MCF 10A (cell line): Measurements from ENCODE around the gene NRXN3. TPM values are rescaled to one million over a fixed set of nuclear protein-coding genes. Genes with fewer than 3 reads are reported as not detected.

Source experiments
- BruUV-seq: library from RNA; stranded (reverse); fragments of 400-500 nt; replicated peaks from 2 replicates; lab custom pipeline; 2021; lab: Mats Ljungman, UMichigan
- CTCF ChIA-PET: fragments of 300-600 bp; sonication (Branson Sonifier 250); formaldehyde crosslinking; extraction: SDS; loops from one replicate; lab custom pipeline; 2021; ENCODE audit warnings: antibody characterized with exemption, inconsistent platforms; lab: Yijun Ruan, JAX
- POLR2A ChIA-PET: fragments of 300-600, 350-650 bp; sonication (Branson Sonifier 250); formaldehyde crosslinking; extraction: SDS; loops from one replicate; lab custom pipeline; 2020; ENCODE audit warnings: antibody characterized with exemption, inconsistent platforms; lab: Yijun Ruan, JAX
- DNase-seq: peaks from one replicate; pipeline ENCODE4 v3.0.0-alpha.2; 2018; ENCODE audit not compliant: unreplicated experiment
- H3K27ac Mint-ChIP-seq: one replicate; pipeline ENCODE4 v1.8.0; 2022; ENCODE audit warnings: mild to moderate bottlenecking, low read depth, mixed read lengths; ENCODE audit not compliant: unreplicated experiment
- H3K27me3 Mint-ChIP-seq: one replicate; pipeline ENCODE4 v1.8.0; 2022; ENCODE audit warnings: mixed read lengths; ENCODE audit not compliant: insufficient read depth, unreplicated experiment
- H3K36me3 Mint-ChIP-seq: one replicate; pipeline ENCODE4 v1.8.0; 2022; ENCODE audit warnings: mild to moderate bottlenecking, moderate library complexity, mixed read lengths; ENCODE audit not compliant: insufficient read depth, unreplicated experiment
- H3K4me1 Mint-ChIP-seq: one replicate; pipeline ENCODE4 v1.8.0; 2022; ENCODE audit warnings: mixed read lengths; ENCODE audit not compliant: insufficient read depth, unreplicated experiment
- H3K4me3 Mint-ChIP-seq: one replicate; pipeline ENCODE4 v1.8.0; 2022; ENCODE audit warnings: mild to moderate bottlenecking, moderate library complexity, mixed read lengths; ENCODE audit not compliant: unreplicated experiment
- H3K9me3 Mint-ChIP-seq: one replicate; pipeline ENCODE4 v1.8.0; 2022; ENCODE audit warnings: mixed read lengths; ENCODE audit not compliant: unreplicated experiment
- CTCF ChIP-seq: fragments of 200-600 bp; IDR thresholded peaks from one replicate; pipeline ENCODE4 v1.8.0; 2022; ENCODE audit warnings: antibody characterized with exemption, mild to moderate bottlenecking; ENCODE audit not compliant: unreplicated experiment
- intact Hi-C: fragments of 100-400 bp; cut with micrococcal nuclease; formaldehyde crosslinking; loops from 2 replicates; pipeline ENCODE4 v1.14.1; 2022
- total RNA-seq: library from RNA; stranded (reverse); gene quantifications from 2 replicates; pipeline ENCODE4 v1.2.3, GENCODE V29; 2022

Gene NRXN3
- total RNA-seq, 1 experiment from 2014 or later = not detected

DNA sequence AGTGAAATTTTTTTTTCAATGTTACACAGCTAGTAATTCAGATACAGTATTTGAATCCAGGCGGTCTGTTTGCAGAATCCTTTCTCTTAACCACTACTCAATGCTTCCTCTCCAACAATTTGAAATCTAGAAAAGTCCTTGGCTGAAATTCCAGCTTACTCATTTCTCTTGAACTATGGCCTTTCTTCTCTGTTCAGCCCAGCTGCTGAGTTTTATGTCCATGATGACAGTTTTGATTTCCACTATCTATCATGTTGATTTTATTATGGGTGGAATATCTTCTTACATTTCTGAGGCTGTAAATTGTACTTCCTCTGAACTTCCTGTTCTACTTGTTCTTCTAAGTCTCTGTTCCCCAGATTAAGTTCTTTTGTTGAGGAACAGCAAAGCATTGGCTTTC is 1725.8 kb downstream of the NRXN3 start:
- no TSS peak for BruUV-seq
- Mint-ChIP-seq H3K27ac (no peak overlapping the region), H3K9me3 (no peaks in the 10 kb centered on the region), H3K27me3 (peaks cover 22% of the 10 kb centered on the region), H3K4me3 (no peak overlapping the region), H3K36me3 (no peaks in the 10 kb centered on the region), H3K4me1 (no peaks in the 10 kb centered on the region)
- no peak for TF ChIP-seq CTCF
- ChIA-PET POLR2A (no interaction called here), CTCF (no interaction called here)
- intact Hi-C loops = no loop called here
- DNase-seq = no peak

DNA sequence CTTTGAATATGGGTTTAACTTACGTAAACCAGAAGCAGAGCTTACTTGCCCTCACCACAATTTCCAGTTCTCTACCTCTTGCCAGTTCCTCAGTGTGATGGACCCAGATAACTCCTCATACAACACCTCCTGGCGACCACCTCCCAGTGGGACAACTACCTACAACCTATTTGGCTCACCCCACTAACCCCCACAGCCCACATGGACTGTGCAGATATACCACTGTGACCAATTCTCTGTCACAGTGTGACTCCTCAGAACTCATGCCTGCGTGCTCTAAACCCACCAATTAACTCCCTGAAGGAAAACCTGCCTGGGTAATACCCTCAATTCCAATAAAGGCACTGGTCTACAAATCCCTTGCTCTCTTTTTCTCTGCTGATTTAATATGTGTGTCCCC is 1729.4 kb downstream of the NRXN3 start:
- intact Hi-C loops = no loop called here
- H3K9me3 Mint-ChIP-seq = no peaks in the 10 kb centered on the region
- peaks cover 11% of the 10 kb centered on the region for H3K27me3 Mint-ChIP-seq
- no peak for TF ChIP-seq CTCF
- H3K4me3 Mint-ChIP-seq = no peak overlapping the region
- CTCF ChIA-PET = no interaction called here
- DNase-seq = no peak
- no TSS peak for BruUV-seq
- no peaks in the 10 kb centered on the region for H3K36me3 Mint-ChIP-seq
- H3K27ac Mint-ChIP-seq = no peak overlapping the region
- no peaks in the 10 kb centered on the region for H3K4me1 Mint-ChIP-seq
- POLR2A ChIA-PET = interaction anchor here (0.8 kb wide), 1 partner anchor 19 kb away, joined by 3 read pairs; no protein-coding TSS in a partner anchor

- DNase-seq = no peak
- no peak overlapping the region for H3K27ac Mint-ChIP-seq
- no peaks in the 10 kb centered on the region for H3K9me3 Mint-ChIP-seq
- H3K36me3 Mint-ChIP-seq = no peaks in the 10 kb centered on the region
- POLR2A ChIA-PET = no interaction called here
- no peak overlapping the region for H3K4me3 Mint-ChIP-seq
- intact Hi-C loops = no loop called here
- TF ChIP-seq CTCF = no peak
- H3K27me3 Mint-ChIP-seq = peaks cover 6% of the 10 kb centered on the region
- no peaks in the 10 kb centered on the region for H3K4me1 Mint-ChIP-seq
- CTCF ChIA-PET = interaction anchor here (1.1 kb wide), 1 partner anchor 14 kb away, joined by 3 read pairs; no protein-coding TSS in a partner anchor
- no TSS peak for BruUV-seq
Observed at GRCh38 chr14:79904497-79904896, 1734.3 kb downstream of the NRXN3 start.

- H3K4me1 Mint-ChIP-seq = no peaks in the 10 kb centered on the region
- no peak for DNase-seq
- TF ChIP-seq CTCF = no peak
- intact Hi-C loops = no loop called here
- no peak overlapping the region for H3K27ac Mint-ChIP-seq
- ChIA-PET CTCF (no interaction called here), POLR2A (no interaction called here)
- peaks cover 13% of the 10 kb centered on the region for H3K27me3 Mint-ChIP-seq
- no peaks in the 10 kb centered on the region for H3K36me3 Mint-ChIP-seq
- no peak overlapping the region for H3K4me3 Mint-ChIP-seq
- no peaks in the 10 kb centered on the region for H3K9me3 Mint-ChIP-seq
- BruUV-seq = no TSS peak
Observed at GRCh38 chr14:79906994-79907393, 1736.8 kb downstream of the NRXN3 start.
